HG03196 (cell line): Measurements from ENCODE around the gene OFD1.

Source experiments
- ATAC-seq: cut with Tn5 transposase; IDR thresholded peaks from one replicate; pipeline ENCODE4 v1.9.1; 2021; ENCODE audit not compliant: unreplicated experiment

Gene OFD1

DNA sequence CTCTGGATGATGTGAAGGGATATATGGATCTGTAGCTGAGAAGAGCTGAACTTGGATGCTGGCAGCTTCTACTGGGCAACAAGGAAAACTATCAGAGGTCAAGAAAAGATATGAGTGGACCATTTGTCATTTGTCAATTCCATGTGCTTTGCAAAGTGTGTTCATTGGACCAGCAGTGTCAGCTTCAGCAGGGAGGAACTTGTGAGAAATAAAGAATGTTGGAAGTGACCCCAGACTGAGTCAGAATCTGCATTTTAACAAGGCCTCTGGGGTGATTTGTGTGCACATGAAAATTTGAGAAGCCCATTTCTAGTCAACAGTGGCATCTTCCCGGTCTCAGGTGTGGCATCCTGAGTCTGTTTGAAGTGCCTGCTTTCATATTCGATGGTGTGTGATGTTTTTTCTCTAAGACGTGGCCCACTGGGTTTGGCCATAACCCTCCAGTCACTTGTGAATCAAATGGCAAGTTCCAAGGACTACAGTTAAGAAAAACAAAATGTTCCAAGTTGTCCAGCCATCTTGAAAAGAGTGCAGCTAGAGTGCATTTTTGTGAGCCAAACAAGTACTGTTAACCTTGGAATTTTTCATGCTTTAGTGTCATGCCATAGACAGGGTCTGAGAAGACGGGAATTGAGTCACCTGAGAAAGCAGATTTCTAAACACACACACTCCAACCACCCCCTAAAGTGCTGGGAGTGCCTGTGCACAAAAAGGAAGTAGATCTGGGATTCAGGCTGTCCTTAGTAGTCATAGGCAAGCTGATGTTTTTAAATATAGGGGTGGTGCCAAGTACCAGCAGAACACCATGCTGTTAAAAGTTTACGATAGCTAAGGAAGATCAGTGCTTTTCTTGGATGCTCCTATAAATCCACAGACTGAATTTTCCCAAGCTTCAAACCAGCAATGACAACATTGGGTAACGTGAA, 55.9 kb downstream of the OFD1 start:
- ATAC-seq = no peak

DNA sequence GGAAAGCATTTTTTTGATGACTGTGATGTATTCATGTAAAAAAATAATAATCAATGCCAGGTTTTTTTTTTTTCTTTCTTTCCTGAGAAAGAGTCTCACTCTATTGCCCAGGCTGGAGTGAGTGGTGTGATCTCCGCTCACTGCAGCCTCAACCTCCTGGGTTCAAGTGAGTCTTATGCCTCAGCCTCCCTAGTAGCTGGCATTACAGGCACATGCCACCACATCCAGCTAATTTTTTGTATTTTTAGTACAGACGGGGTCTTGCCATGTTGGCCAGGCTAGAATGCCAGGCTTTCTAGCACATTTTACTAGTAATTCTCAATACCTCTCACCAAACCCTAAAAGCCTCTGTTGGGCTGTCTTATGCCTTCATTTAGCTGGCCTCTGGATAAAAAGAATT, 56.6 kb downstream of the OFD1 start:
- no peak for ATAC-seq

DNA sequence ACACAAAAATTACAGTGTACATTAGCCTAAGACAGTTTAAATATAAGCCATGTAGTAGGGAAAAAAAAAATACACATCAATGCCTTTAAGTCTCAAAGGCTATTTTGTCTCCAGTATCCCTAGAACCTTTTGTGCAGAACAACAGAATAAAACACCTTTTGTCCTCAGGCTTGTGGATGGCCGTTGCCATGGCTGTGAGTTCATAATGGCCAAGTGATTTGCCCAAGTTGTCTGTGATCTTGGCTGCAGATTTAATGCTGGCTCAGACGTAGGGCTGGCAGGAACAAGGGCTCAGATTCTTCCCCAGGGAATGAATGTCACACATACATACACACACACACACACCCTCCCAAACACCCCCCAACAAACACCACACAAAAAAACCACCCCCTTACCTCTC, 57.0 kb downstream of the OFD1 start:
- no peak for ATAC-seq

DNA sequence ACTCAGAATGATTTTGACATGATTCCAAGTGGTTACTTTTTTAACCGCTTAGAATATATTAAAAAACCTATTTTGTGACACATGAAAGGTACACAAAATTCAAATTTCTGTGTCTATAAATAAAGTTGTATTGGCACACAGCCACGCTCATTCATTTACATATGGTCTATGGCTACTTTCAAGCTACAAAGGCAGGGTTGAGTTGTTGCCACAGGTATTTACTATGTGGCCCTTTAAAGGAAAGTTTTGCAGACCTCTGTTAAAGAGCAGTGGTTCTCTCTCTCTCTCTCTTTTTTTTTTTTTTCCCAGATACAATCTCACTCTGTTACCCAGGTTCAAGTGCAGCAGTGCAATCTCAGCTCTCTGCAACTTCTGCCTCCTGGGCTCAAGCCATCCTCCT, 59.3 kb downstream of the OFD1 start:
- no peak for ATAC-seq

DNA sequence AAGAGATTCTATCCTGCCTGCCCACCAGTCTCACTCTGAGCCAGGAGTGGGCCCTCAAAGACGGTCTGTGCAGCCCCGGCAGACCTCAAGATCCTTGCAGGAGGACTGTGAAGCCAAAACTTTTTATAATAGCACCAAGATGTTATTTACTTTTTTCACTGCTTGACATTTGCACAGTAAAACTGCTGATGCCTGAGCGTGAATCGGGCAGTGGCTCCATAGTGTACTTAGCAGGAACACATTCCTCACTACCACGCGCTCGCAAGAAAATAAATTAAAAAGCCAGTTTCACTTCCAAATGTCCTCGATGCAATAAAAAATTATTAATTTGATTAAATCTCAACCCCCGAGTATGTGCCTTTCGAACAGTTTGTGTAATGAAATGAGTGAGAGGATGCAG, 59.9 kb downstream of the OFD1 start:
- no peak for ATAC-seq

DNA sequence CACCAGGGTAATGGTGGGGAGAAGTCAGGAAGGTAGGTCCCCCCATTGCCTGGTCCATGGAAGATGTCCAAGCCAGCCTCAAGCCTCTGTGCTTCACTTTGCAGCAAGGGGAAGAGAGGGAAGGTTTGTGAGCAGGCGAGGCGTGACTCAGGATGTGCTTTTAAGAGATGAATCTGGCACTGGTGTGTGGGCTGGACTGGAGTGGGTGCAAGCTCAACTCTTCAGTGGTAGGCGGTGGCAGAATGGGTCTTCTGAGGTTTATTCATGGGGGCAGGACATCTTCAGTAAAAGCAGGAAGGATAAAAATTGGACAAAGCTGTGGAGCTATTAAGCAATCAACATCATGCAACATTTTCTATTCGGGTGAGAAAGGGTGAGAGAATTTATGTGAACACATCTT, 63.0 kb downstream of the OFD1 start:
- no peak for ATAC-seq

DNA sequence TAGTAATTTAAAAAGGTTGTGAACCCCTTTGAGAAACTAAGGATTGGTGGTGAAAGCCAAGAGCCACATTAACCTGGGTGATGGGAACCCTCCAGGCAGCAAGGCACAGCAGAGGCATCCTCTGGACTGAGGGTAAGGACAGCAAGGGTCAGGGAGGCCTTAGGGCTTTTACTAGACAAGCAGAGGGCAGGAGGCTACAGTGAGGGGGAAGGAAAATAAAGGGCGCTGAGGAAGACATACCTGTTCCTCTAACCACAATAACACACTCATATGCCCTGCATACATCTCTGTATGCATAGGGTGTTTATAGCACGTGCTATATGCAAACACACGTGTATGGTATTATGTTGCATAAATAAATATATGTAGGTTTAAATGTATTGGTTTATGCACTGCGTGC, 63.6 kb downstream of the OFD1 start:
- ATAC-seq = no peak

DNA sequence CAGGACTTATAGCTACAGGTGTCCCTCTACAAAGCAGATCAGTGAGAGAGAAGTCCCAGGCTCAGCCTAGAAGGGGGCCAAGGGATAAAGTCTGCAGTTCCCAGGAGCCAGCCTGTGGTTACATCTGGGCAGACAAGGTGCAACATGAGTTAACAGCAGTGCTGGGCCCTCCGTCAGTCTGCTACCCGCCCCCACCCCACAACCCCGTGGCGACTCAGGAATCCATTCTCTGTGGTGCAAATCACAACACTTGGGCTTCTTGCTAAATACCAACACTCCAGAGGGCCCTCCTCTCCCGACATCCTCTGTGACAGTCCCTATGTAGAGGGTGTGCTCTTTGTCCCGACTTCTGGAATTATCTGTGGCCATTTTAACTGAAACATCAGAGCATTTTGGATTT, 68.6 kb downstream of the OFD1 start:
- ATAC-seq = no peak

DNA sequence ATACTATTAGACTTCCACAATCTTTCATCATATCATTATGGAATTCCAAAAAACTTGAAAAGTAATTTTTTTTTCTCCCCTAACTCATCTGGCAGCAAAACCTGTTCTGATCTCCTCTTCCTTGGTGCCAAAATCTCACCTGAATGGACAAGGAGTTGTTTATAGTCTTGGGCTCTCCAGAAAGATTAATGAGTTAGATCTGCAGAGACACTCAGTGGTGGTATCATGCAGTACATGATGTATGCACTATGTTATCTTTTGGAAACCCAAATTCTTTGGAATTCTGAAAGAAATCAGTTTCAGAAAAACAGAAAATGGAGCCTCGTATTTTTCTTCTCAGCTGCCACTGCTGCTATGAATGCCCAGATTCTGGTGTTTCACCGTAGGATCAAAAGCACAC, 70.7 kb downstream of the OFD1 start:
- no peak for ATAC-seq

DNA sequence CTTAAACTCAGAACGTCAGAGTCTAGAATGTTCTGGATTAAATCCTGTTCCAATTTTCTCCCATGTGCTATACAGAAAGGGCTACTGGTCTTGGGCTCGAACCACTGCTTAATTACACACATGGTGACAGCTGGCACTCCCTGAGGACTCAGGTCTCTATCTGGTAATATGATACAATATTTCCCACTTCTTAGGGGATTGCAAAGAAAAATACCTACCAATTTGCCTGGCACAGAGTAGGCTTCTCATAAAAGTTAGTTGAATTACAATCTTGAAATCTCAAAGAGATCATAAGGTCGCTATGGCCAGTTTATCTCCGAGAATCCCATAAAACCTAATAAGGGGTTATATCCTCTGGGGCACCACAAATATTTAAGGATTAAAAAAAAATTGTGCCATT, 73.7 kb downstream of the OFD1 start:
- ATAC-seq = no peak

DNA sequence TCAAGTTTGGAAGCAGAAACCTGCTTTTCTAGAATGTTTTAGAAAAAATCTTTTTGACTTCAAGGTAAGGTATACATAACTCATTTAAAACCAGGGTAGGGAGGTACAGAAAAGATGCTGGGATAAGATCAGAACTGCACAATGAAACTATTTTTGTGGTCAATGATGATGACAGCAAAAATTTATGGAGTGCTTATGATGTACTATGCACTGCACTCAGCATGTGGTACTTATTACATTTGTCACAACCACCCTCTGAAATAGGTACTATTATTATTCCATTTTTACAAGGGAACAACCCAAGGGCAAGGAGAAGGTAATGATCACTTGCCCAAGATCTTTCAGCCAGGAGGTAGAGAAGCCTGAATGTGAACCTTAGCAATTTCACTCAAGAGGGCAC, 74.3 kb downstream of the OFD1 start:
- no peak for ATAC-seq

DNA sequence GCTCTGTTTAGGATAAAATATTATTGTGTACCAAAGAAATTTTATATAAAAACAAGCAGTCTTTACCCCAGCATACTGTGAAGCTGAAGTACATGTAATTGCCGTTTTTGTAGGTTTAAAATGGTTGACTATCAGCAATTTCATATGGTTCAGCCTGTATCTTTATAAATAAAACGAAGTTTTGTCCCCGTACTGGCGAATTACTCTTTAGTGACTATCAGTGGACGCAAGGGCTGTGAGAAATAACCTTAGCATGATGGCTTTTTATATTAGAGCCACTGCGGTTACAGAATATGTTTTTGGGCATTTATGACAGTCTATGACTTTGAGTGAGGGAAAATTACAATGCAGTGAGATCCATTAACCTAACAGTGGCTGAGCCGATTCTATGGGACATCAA, 81.1 kb downstream of the OFD1 start:
- no peak for ATAC-seq

DNA sequence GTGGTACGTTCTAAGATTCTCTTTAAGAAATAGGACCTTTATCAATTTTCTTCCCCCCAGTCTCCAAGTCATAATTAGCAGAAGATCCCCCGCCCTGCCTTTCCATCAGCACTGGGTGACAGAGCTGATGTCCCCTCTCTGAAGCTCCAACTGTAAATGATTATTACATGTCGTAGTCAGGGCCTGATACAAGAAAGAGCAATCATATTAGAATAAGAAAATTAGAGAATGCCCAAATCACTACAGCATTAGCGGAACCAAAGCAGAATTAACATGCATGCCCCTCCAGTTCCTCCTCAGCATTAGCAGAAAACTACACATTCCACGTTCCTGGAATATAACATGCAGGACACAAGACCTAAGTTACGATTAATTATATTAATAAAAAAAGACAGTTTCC, 81.6 kb downstream of the OFD1 start:
- no peak for ATAC-seq

DNA sequence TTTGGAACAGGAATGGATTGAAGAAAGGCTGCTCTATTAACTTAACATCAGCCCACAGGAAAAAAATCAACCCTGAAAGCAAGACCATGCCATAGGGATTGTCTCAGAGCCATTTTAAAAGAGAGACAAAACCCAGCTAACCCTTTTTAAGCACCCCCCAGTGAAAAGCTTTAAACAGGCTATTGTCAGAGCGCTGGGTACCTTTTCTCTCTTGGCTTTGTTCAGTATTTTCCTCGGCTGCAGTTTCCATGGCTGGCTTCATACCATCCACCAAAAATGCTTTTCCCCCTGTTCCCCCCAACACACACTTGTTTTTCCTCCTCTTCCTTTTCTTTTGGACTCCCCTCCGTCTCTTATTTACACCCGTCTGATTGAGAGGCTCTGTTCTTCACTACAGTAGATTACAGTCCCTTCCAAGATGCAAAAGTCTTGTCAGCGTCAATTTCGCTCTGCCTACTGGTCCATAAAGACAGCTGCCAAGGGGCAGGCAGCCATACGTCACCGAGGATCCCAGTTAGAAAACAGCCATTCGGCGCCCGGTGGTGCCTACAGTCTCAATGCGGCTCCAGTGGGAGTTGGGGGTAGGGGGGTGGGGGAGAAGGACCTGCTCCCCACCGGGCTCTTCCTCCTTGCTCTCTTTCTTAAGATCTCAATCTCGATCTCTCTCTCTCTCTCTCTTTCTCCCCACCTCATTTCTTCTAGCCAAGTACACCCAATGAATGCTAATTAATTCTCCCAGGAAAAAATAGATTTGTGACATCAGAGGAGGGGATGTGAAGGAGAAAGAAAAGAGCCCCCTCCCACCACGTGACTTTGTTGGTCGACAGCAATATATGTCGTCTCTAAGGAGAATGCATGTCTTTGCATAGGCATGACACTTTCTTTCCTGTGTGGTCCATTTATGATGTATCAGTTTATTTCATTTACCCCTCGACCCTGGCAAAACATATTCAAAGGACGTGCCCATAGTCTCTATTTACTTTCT, 82.4 kb downstream of the OFD1 start, which contains the start of gene GPM6B:
TSS of gene GPM6B (minus strand) at position 451 of the 985 bp plus-strand sequence. CDS start at position 262, 189 bp downstream.
- ATAC-seq = no peak
